Right lobe of liver (tissue), 4 donors: ENCODE results near the gene ACTL8.

ENCODE experiments used
- CTCF ChIP-seq, 4 donors: fragments of 200-600 bp in 3 of 4; fragments of 450-650 bp in 1 of 4; IDR thresholded peaks; one replicate each; pipeline versions ENCODE4 v1.5.1 to v1.8.0; 2016 to 2022; ENCODE audit warnings: antibody characterized with exemption in 4 of 4, mild to moderate bottlenecking in 2 of 4
- POLR2A ChIP-seq: fragments of 450-650 bp; IDR thresholded peaks from one replicate; pipeline ENCODE4 v1.6.1; 2017; ENCODE audit warnings: antibody characterized with exemption, mild to moderate bottlenecking
- donor health status: DM: no; HTN: no; CAD: no.
- donor health status: DM: no; HTN: no; CAD: no.
- donor health status: DM: no; HTN: yes; CAD: no.

- TF ChIP-seq POLR2A, result no peak
- no peak for TF ChIP-seq CTCF (IDR thresholded peaks at IDR 0.05)
Observed at GRCh38 chr1:17820198-17820597, 65.1 kb downstream of the ACTL8 start.
